ENCODE results near the gene INPP5B.

INPP5B gene

DNA sequence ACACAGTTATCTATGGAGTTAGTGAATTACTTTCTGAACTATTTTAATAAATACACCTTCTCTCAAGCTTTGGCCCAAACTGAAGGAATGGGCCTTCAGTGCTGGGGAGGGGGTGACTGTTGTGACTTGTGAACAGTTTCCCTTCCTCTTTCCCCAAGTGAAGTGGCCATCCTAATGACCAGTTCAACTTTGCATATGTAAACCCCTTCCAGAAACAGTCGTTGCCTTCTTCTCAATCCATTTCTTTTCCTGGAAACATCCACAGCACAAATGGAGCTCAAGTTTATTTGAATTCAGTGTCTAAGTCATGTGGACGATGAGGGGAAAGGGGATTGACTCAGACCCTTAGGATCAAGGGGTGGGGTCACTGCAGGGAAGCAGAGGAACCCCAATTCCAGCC lies 1.3 kb upstream of the INPP5B start:
- TF ChIP-seq, protein P1, sequence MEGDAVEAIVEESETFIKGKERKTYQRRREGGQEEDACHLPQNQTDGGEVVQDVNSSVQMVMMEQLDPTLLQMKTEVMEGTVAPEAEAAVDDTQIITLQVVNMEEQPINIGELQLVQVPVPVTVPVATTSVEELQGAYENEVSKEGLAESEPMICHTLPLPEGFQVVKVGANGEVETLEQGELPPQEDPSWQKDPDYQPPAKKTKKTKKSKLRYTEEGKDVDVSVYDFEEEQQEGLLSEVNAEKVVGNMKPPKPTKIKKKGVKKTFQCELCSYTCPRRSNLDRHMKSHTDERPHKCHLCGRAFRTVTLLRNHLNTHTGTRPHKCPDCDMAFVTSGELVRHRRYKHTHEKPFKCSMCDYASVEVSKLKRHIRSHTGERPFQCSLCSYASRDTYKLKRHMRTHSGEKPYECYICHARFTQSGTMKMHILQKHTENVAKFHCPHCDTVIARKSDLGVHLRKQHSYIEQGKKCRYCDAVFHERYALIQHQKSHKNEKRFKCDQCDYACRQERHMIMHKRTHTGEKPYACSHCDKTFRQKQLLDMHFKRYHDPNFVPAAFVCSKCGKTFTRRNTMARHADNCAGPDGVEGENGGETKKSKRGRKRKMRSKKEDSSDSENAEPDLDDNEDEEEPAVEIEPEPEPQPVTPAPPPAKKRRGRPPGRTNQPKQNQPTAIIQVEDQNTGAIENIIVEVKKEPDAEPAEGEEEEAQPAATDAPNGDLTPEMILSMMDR (IDR thresholded peaks at IDR 0.05; ENCODE audit: control insufficient read depth, extremely low read depth, insufficient read depth), result no peak
- no peak overlapping the region for H3K4me3 ChIP-seq (ENCODE audit: low read depth, low read length)
- no peak for DNase-seq (ENCODE audit: low read depth)

DNA sequence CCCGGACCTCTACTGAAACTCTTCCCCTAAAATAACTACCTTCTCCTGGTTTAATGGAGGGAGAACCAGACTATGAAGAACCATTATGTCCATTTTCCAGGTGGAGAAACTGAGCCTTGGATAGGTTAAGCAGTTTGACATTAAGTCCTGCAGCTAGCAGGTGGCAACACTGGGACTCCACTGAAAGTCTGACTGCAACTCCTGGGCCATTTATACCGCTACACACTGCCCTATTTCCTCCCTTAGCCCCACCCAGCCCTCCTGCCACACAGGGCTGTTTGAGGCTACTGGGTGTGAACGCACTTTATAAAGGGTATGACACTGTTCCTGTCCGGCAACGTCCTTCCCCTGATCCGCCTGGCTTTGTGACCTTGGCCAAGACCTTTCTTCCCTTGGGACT lies 511 bp upstream of the INPP5B start:
- TF ChIP-seq, protein P1 (IDR thresholded peaks at IDR 0.05; ENCODE audit: control insufficient read depth, extremely low read depth, insufficient read depth), result no peak
- DNase-seq (ENCODE audit: low read depth), result no peak
- H3K4me3 ChIP-seq (ENCODE audit: low read depth, low read length), result no peak overlapping the region

GRCh38 chr1:37945743-37946702 lies 830 bp downstream of the INPP5B start:
- no peak overlapping the region for H3K4me3 ChIP-seq (ENCODE audit: low read depth, low read length)

GRCh38 chr1:37945251-37945650 lies 1.6 kb downstream of the INPP5B start:
- no peak for DNase-seq (ENCODE audit: low read depth)
- H3K4me3 ChIP-seq (ENCODE audit: low read depth, low read length), result no peak overlapping the region
- TF ChIP-seq, protein P1 (IDR thresholded peaks at IDR 0.05; ENCODE audit: control insufficient read depth, extremely low read depth, insufficient read depth), result no peak

More at GRCh38 chr1:37945743-37946702, 830 bp downstream of the INPP5B start:
- DNase-seq (ENCODE audit: low read depth), result no peak
- TF ChIP-seq, protein P1 (IDR thresholded peaks at IDR 0.05; ENCODE audit: control insufficient read depth, extremely low read depth, insufficient read depth), result no peak

- H3K4me3 ChIP-seq (ENCODE audit: low read depth, low read length), result no peak overlapping the region
- TF ChIP-seq, protein P1 (IDR thresholded peaks at IDR 0.05; ENCODE audit: control insufficient read depth, extremely low read depth, insufficient read depth), result no peak
- DNase-seq (ENCODE audit: low read depth), result no peak
Observed at GRCh38 chr1:37944816-37945215, 2.0 kb downstream of the INPP5B start.

DNA sequence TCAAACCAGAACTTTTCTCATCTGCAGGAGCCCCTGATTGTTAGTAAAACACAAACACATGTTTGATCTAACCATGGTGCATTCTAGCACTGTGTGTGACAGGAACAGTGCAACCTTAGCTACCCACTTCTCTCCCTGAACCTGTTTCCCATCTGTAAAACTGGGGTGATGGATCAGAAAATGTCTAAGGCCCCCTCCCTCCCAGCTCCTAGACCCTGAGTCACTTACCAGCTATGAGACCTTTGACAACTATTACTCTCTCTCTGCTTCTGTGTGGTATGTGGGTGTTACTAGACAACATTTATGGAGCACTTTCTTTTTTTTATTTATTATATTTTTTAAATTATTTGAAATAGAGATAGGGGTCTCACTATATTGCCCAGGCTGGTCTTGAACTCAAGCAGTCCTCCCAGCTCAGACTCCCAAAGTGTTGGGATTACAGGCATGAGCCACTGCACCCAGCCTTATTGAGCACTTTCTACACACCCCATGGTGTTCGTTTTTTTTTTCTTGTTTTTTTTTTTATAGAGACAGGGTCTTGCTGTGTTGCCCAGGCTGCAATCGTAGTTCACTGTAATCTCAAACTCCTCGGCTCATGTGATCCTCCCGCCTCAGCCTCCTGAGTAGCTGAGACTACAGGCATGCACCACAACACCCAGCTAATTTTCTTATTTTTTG lies 2.6 kb downstream of the INPP5B start:
- DNase-seq (ENCODE audit: low read depth), result no peak
- H3K4me3 ChIP-seq (ENCODE audit: low read depth, low read length), result no peak overlapping the region
- TF ChIP-seq, protein P1 (IDR thresholded peaks at IDR 0.05; ENCODE audit: control insufficient read depth, extremely low read depth, insufficient read depth), result no peak

Data from LNCaP clone FGC (cell line).